Neural cell (in vitro differentiated cells): ENCODE measurements around the gene PCP4. TPM values are rescaled to one million over a fixed set of nuclear protein-coding genes. Genes with fewer than 3 reads are reported as not detected.

Experiments
- H2AFZ ChIP-seq: fragments of 200-600, 300-800 bp; sonication (generic), shearing (Covaris generic); 2 replicates; pipeline ENCODE4 v1.6.0; 2014; ENCODE audit warnings: low read depth, mild to moderate bottlenecking, antibody characterized with exemption, low read length, moderate library complexity
- H3F3A ChIP-seq: fragments of 200-600 bp; shearing (Covaris generic); 2 replicates; pipeline ENCODE4 v1.6.1; 2016; ENCODE audit warnings: mild to moderate bottlenecking, moderate library complexity, mixed read lengths, antibody characterized with exemption, low read length; ENCODE audit not compliant: insufficient read depth, poor library complexity, severe bottlenecking
- H3K27ac ChIP-seq: fragments of 200-600, 300-800 bp; sonication (generic), shearing (Covaris generic); 2 replicates; pipeline ENCODE4 v1.5.1; 2014; ENCODE audit warnings: mild to moderate bottlenecking, low read length, moderate library complexity
- H3K27me3 ChIP-seq: fragments of 300-800, 200-600 bp; sonication (generic), shearing (Covaris generic); 2 replicates; pipeline ENCODE4 v1.6.0; 2014; ENCODE audit warnings: mild to moderate bottlenecking, low read depth, low read length, moderate library complexity; ENCODE audit not compliant: insufficient read depth
- H3K36me3 ChIP-seq: fragments of 300-800, 200-600 bp; sonication (generic), shearing (Covaris generic); 2 replicates; pipeline ENCODE4 v1.5.1; 2014; ENCODE audit warnings: mild to moderate bottlenecking, antibody characterized with exemption, low read length, moderate library complexity; ENCODE audit not compliant: insufficient read depth
- H3K4me2 ChIP-seq: fragments of 300-800, 200-600 bp; sonication (generic), shearing (Covaris generic); 2 replicates; pipeline ENCODE4 v1.6.0; 2014; ENCODE audit warnings: mild to moderate bottlenecking, low read length
- H3K4me3 ChIP-seq: fragments of 300-800, 200-600 bp; sonication (generic), shearing (Covaris generic); 2 replicates; pipeline ENCODE4 v1.5.1; 2014; ENCODE audit warnings: mild to moderate bottlenecking, low read length, moderate library complexity
- H3K79me2 ChIP-seq: fragments of 200-600 bp; shearing (Covaris generic); replicated peaks from 2 replicates; pipeline ENCODE4 v1.6.0; 2014; ENCODE audit warnings: mild to moderate bottlenecking, low read length, moderate library complexity; ENCODE audit not compliant: insufficient read depth
- H3K9ac ChIP-seq: fragments of 300-800, 200-600 bp; sonication (generic), shearing (Covaris generic); 2 replicates; pipeline ENCODE4 v1.6.1; 2016; ENCODE audit warnings: mild to moderate bottlenecking, low read length, mixed read lengths
- H3K9me2 ChIP-seq: fragments of 200-600 bp; shearing (Covaris generic); 2 replicates; pipeline ENCODE4 v1.6.1; 2016; ENCODE audit warnings: mild to moderate bottlenecking, low read length, mixed read lengths; ENCODE audit not compliant: insufficient read depth
- H3K9me3 ChIP-seq: fragments of 200-600, 300-800 bp; sonication (generic), shearing (Covaris generic); 2 replicates; pipeline ENCODE4 v1.6.1; 2016; ENCODE audit warnings: mild to moderate bottlenecking, mixed run types, low read length, moderate library complexity, mixed read lengths
- H4K20me1 ChIP-seq: fragments of 200-600 bp; shearing (Covaris generic); 2 replicates; pipeline ENCODE4 v1.6.1; 2016; ENCODE audit warnings: mild to moderate bottlenecking, mixed run types; ENCODE audit not compliant: insufficient read depth
- CTCF ChIP-seq: fragments of 450-650 bp; IDR thresholded peaks from 2 replicates; pipeline ENCODE4 v1.5.1; 2014; ENCODE audit warnings: antibody characterized with exemption, mild to moderate bottlenecking, moderate library complexity; ENCODE audit not compliant: poor library complexity, severe bottlenecking
- EP300 ChIP-seq: fragments of 450-650 bp; conservative IDR thresholded peaks from 2 replicates; pipeline ENCODE4 v1.6.1; 2014; ENCODE audit warnings: antibody characterized with exemption, mild to moderate bottlenecking, moderate library complexity; ENCODE audit not compliant: poor library complexity, severe bottlenecking
- EZH2 ChIP-seq: fragments of 200-600, 300-800 bp; shearing (Covaris generic), sonication (generic); IDR thresholded peaks from 2 replicates; pipeline ENCODE4 v1.6.1; 2014; ENCODE audit warnings: antibody characterized with exemption, low read length, borderline replicate concordance, mild to moderate bottlenecking; ENCODE audit not compliant: insufficient read depth, poor library complexity, severe bottlenecking
- MXI1 ChIP-seq: fragments of 450-650 bp; conservative IDR thresholded peaks from 2 replicates; pipeline ENCODE4 v1.6.1; 2014; ENCODE audit warnings: antibody characterized with exemption, mild to moderate bottlenecking; ENCODE audit not compliant: poor library complexity, severe bottlenecking
- POLR2AphosphoS5 ChIP-seq: IDR thresholded peaks from 2 replicates; pipeline ENCODE4 v1.6.1; 2012
- RAD21 ChIP-seq: fragments of 450-650 bp; conservative IDR thresholded peaks from 2 replicates; pipeline ENCODE4 v1.6.1; 2014; ENCODE audit warnings: antibody characterized with exemption, mild to moderate bottlenecking, moderate library complexity
- REST ChIP-seq: IDR thresholded peaks from 2 replicates; pipeline ENCODE4 v1.6.1; 2012; ENCODE audit warnings: borderline replicate concordance
- SMC3 ChIP-seq: fragments of 450-650 bp; conservative IDR thresholded peaks from 2 replicates; pipeline ENCODE4 v1.6.1; 2014; ENCODE audit warnings: antibody characterized with exemption, mild to moderate bottlenecking, moderate library complexity; ENCODE audit not compliant: poor library complexity
- TAF1 ChIP-seq: IDR thresholded peaks from 2 replicates; pipeline ENCODE4 v1.6.1; 2012; ENCODE audit warnings: low read depth
- polyA plus RNA-seq: library from polyadenylated mRNA; depleted of rRNA; stranded (reverse); fragments of >200 nt; gene quantifications from 2 replicates; pipeline ENCODE4 v1.2.3, GENCODE V29; 2014

The PCP4 gene
- polyA plus RNA-seq, 1 donor from 2014 or later = 10.1 TPM

GRCh38 chr21:39863111-39863510 lies 4.1 kb upstream of the PCP4 start:
- no peaks in the 10 kb centered on the region for H3K79me2 ChIP-seq
- TF ChIP-seq SMC3 (no peak), RAD21 (no peak), EZH2 (no peak), EP300 (no peak), MXI1 (no peak), TAF1 (no peak), POLR2AphosphoS5 (no peak), CTCF (no peak), REST (no peak)
- no peak overlapping the region for H3K9ac ChIP-seq
- no peaks in the 10 kb centered on the region for H3F3A ChIP-seq
- no peak overlapping the region for H2AFZ ChIP-seq
- no peaks in the 10 kb centered on the region for H3K27me3 ChIP-seq
- no peak overlapping the region for H3K4me3 ChIP-seq
- H3K9me2 ChIP-seq = no peaks in the 10 kb centered on the region
- H3K27ac ChIP-seq = no peak overlapping the region
- no peaks in the 10 kb centered on the region for H3K36me3 ChIP-seq
- no peaks in the 10 kb centered on the region for H3K9me3 ChIP-seq
- no peak overlapping the region for H3K4me2 ChIP-seq
- no peaks in the 10 kb centered on the region for H4K20me1 ChIP-seq

GRCh38 chr21:39866093-39866492 lies 1.1 kb upstream of the PCP4 start:
- no peak overlapping the region for H3K27ac ChIP-seq
- H3K36me3 ChIP-seq = no peaks in the 10 kb centered on the region
- no peaks in the 10 kb centered on the region for H3K9me3 ChIP-seq
- no peaks in the 10 kb centered on the region for H4K20me1 ChIP-seq
- H3K4me3 ChIP-seq = no peak overlapping the region
- no peaks in the 10 kb centered on the region for H3K9me2 ChIP-seq
- TF ChIP-seq REST = no peak
- no peak for TF ChIP-seq EP300
- TF ChIP-seq CTCF = no peak
- TF ChIP-seq TAF1 = no peak
- TF ChIP-seq MXI1 = no peak
- TF ChIP-seq SMC3 = no peak
- no peak for TF ChIP-seq RAD21
- TF ChIP-seq POLR2AphosphoS5 = no peak
- no peak for TF ChIP-seq EZH2
- H3K79me2 ChIP-seq = no peaks in the 10 kb centered on the region
- H3K4me2 ChIP-seq = no peak overlapping the region
- H2AFZ ChIP-seq = no peak overlapping the region
- H3K27me3 ChIP-seq = no peaks in the 10 kb centered on the region
- H3F3A ChIP-seq = no peaks in the 10 kb centered on the region
- no peak overlapping the region for H3K9ac ChIP-seq
